Neuronal stem cell (in vitro differentiated cells): ENCODE measurements around the gene LRRC75A.
"Not testable (repeated sequence)": the region's sequence is repeated elsewhere in the genome, so short reads cannot be mapped to it uniquely, and the experiment has no call there.

Experiments
- DNase-seq: peaks from one replicate; pipeline ENCODE4 v3.0.0-alpha.2; 2013; ENCODE audit warnings: low spot score
- H2AFZ ChIP-seq: one replicate; pipeline ENCODE4 v1.6.1; 2013; ENCODE audit warnings: mild to moderate bottlenecking, low read length, inconsistent platforms
- H2AK5ac ChIP-seq: 2 replicates; pipeline ENCODE4 v1.6.1; 2013; ENCODE audit warnings: low read depth, mild to moderate bottlenecking, inconsistent platforms, low read length, moderate library complexity, mixed read lengths
- H2BK120ac ChIP-seq: 2 replicates; pipeline ENCODE4 v1.6.1; 2013; ENCODE audit warnings: low read depth, mild to moderate bottlenecking, inconsistent platforms, low read length, moderate library complexity, mixed read lengths
- H2BK12ac ChIP-seq: one replicate; pipeline ENCODE4 v1.6.1; 2013; ENCODE audit warnings: low read length, inconsistent platforms
- H2BK15ac ChIP-seq: 2 replicates; pipeline ENCODE4 v1.6.1; 2013; ENCODE audit warnings: mild to moderate bottlenecking, low read length, inconsistent platforms, mixed read lengths
- H2BK5ac ChIP-seq: one replicate; pipeline ENCODE4 v1.6.1; 2013; ENCODE audit warnings: inconsistent platforms, mild to moderate bottlenecking, low read length, moderate library complexity
- H3K14ac ChIP-seq: one replicate; pipeline ENCODE4 v1.6.1; 2013; ENCODE audit warnings: low read length, inconsistent platforms
- H3K18ac ChIP-seq: 2 replicates; pipeline ENCODE4 v1.6.1; 2013; ENCODE audit warnings: low read length, inconsistent platforms
- H3K23ac ChIP-seq: 2 replicates; pipeline ENCODE4 v1.6.1; 2013; ENCODE audit warnings: low read depth, mild to moderate bottlenecking, mixed read lengths, low read length, inconsistent platforms; ENCODE audit not compliant: poor library complexity
- H3K27ac ChIP-seq: replicated peaks from 3 replicates; pipeline ENCODE4 v1.5.1; 2013; ENCODE audit warnings: low read length, inconsistent platforms
- H3K27me3 ChIP-seq, 3 experiments: 2 replicates each; pipeline ENCODE4 v1.6.1; 2013; ENCODE audit warnings: low read length in 3 of 3, mild to moderate bottlenecking in 2 of 3, inconsistent platforms in 1 of 3, low read depth in 1 of 3, mixed read lengths in 1 of 3, moderate library complexity in 1 of 3; ENCODE audit not compliant: control insufficient read depth in 3 of 3, insufficient read depth in 3 of 3
- H3K36me3 ChIP-seq, 2 donors: replicated peaks in 1 of 2; 2 replicates each; pipeline ENCODE4 v1.6.1; 2013; ENCODE audit warnings: low read length in 2 of 2; ENCODE audit not compliant: control insufficient read depth in 2 of 2, insufficient read depth in 2 of 2
- H3K4ac ChIP-seq: 2 replicates; pipeline ENCODE4 v1.6.1; 2013; ENCODE audit warnings: inconsistent platforms, mild to moderate bottlenecking, low read length, moderate library complexity
- H3K4me1 ChIP-seq, 2 donors: 1 replicate in 1 of 2; 2 replicates in 1 of 2; pipeline ENCODE4 v1.6.1; 2013; ENCODE audit warnings: low read length in 2 of 2, low read depth in 1 of 2; ENCODE audit not compliant: control insufficient read depth in 2 of 2, insufficient read depth in 1 of 2
- H3K4me2 ChIP-seq: one replicate; pipeline ENCODE4 v1.6.1; 2013; ENCODE audit warnings: mild to moderate bottlenecking, low read length, inconsistent platforms; ENCODE audit not compliant: insufficient read depth, poor library complexity, severe bottlenecking
- H3K4me3 ChIP-seq, 2 donors: 2 replicates each; pipeline ENCODE4 v1.5.1; 2013; ENCODE audit warnings: low read length in 2 of 2, mild to moderate bottlenecking in 2 of 2, inconsistent platforms in 1 of 2, moderate library complexity in 1 of 2
- H3K79me1 ChIP-seq: one replicate; pipeline ENCODE4 v1.6.1; 2013; ENCODE audit warnings: low read depth, mild to moderate bottlenecking, inconsistent platforms, low read length, moderate library complexity
- H3K9ac ChIP-seq: one replicate; pipeline ENCODE4 v1.6.1; 2013; ENCODE audit warnings: mild to moderate bottlenecking, low read depth, low read length, inconsistent platforms; ENCODE audit not compliant: poor library complexity
- H3K9me3 ChIP-seq, 2 donors: replicated peaks in 1 of 2; 2 replicates each; pipeline versions ENCODE3 to v1.6.1; 2013; ENCODE audit warnings: low read length in 2 of 2, mild to moderate bottlenecking in 2 of 2, inconsistent platforms in 1 of 2, low read depth in 1 of 2, mixed read lengths in 1 of 2, moderate library complexity in 1 of 2; ENCODE audit not compliant: control insufficient read depth in 2 of 2, insufficient read depth in 1 of 2
- H4K8ac ChIP-seq: one replicate; pipeline ENCODE4 v1.6.1; 2013; ENCODE audit warnings: low read depth, mild to moderate bottlenecking, inconsistent platforms, low read length, moderate library complexity
- H4K91ac ChIP-seq: one replicate; pipeline ENCODE4 v1.6.1; 2013; ENCODE audit warnings: low read length, low read depth, mild to moderate bottlenecking, inconsistent platforms; ENCODE audit not compliant: poor library complexity
- WGBS, 2 donors: extraction: QIAGEN DNeasy Blood & Tissue Kit; methylation state at CpG; one replicate each; pipeline ENCODE4 v1.1.7; 2013; ENCODE audit warnings: missing lambda C conversion rate in 2 of 2, mixed read lengths in 1 of 2; ENCODE audit not compliant: insufficient read length in 2 of 2, insufficient replicate concordance in 1 of 2; ENCODE audit errors: extremely low coverage in 2 of 2; 5-methylcytosine and 5-hydroxymethylcytosine counted together

LRRC75A gene

DNA sequence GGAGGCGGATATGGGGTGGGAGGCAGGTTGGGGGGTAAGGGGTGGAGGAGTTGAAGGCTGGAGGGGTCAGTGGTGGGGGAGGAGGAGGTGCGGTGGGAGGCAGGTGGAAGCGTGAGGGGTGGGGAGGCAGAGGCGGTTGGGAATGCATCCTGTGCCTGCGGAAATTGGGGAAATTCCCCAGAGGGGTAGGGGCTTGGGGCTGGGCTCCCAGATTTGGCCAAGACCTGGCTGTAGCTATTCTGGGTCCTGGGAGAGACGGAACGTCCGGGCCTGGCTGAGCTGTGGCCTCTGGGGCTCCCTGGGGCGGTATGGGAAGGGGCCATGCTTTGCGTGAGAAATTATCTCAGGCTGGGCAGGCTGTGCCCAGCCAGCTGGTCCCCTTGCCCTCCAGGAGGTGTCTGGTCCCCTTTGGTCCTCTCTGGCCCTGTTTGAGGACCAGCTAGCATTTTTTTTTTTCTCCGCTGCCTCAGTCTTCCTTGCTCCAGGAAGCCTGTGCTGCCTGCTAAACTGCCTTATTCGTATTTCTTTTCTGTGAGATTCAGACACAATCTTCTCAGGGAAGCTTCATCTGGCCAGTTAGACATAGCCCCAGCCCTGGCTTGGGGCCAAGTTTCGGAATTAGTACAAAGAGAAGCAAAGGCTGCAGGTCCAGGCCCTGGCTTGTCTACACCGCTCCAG lies 83.9 kb downstream of the LRRC75A start:
- Histone ChIP-seq H3K36me3 (no peaks in the 10 kb centered on the region), H3K79me1 (no peaks in the 10 kb centered on the region), H3K9me3 (no peaks in the 10 kb centered on the region), H3K27ac (peak overlapping the region; percentile 65), H4K8ac (no peak overlapping the region), H2BK12ac (no peak overlapping the region), H3K4ac (no peak overlapping the region), H4K91ac (no peak overlapping the region), H3K4me3 (no peak overlapping the region), H3K4me1 (peaks cover 0 to 5% of the 10 kb centered on the region in 2 donors), H2BK15ac (peak overlapping the region; percentile 93), H2BK120ac (no peak overlapping the region), H2AK5ac (peak overlapping the region; percentile 74), H3K18ac (peak overlapping the region; percentile 20), H2BK5ac (no peak overlapping the region), H3K9ac (no peak overlapping the region), H2AFZ (peak overlapping the region; percentile 20), H3K23ac (no peak overlapping the region), H3K14ac (no peak overlapping the region), H3K27me3 (no peaks in the 10 kb centered on the region), H3K4me2 (peak overlapping the region; percentile 14)
- DNase-seq: no peak
- no CpG with 5 or more reads among the region's 14 CpGs for WGBS, 2 donors

DNA sequence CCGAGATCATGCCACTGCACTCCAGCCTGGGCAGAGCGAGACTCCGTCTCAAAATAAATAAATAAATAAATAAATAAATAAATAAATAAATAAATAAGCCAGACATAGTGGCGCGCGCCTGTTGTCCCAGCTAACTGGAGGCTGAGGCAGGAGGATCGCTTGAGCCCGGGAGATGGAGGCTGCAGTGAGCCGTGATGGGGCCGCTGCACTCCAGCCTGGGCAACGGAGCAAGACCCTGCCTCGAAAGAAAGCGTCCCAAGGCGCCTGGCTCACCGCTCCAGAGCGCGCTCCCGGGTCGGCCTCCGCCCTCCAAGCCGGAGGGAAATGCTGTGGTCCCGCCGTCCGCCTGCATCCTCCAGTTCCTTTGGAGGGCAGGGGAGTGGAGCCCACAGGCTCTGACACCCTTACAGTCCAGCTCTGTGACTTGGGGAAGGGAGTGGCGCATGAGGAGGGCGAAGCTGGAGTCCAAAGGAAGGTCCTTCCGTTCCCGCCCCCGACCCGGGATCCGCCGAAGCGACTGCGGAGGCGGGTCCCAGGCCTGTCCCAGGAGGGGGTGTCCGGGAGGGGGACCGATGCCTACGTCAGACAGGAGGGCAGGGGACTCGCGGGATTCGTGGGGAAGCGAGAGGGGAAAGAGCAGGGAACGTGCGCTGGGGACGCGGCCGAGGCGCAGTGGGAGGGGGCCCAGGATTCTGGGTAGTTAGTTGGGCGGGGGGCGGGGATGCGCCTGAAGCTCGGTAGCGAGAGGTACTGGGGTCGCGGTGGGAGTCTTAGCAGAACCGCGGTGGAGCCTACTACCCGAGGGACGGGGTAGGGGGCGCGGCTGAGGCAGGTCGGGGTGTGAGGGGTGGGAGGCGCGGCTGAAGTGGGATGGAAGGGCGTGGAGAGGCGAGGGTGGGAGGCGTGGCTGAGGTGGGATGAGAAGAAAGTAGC lies 85.0 kb downstream of the LRRC75A start:
- peak overlapping the region; percentile 94 for H2BK120ac ChIP-seq
- DNase-seq: peak; percentile 61
- H3K79me1 ChIP-seq: no peaks in the 10 kb centered on the region
- peak overlapping the region; percentile 86 for H3K9ac ChIP-seq
- no peak overlapping the region for H3K23ac ChIP-seq
- peak overlapping the region; percentile 91 for H3K4me2 ChIP-seq
- H3K4ac ChIP-seq: peak overlapping the region; percentile 76
- H2AK5ac ChIP-seq: no peak overlapping the region
- peak overlapping the region; percentile 100 for H2AFZ ChIP-seq
- H3K4me3 ChIP-seq: peak overlapping the region; percentile 45 to 83
- peak overlapping the region; percentile 74 for H3K27ac ChIP-seq
- H4K91ac ChIP-seq: no peak overlapping the region
- no peaks in the 10 kb centered on the region for H3K27me3 ChIP-seq
- peak overlapping the region; percentile 26 for H2BK5ac ChIP-seq
- WGBS, 2 donors: no CpG with 5 or more reads among the region's 67 CpGs
- H3K14ac ChIP-seq: no peak overlapping the region
- H3K9me3 ChIP-seq: no peaks in the 10 kb centered on the region
- peak overlapping the region; percentile 100 for H3K18ac ChIP-seq
- peak overlapping the region; percentile 62 for H2BK15ac ChIP-seq
- peaks cover 0 to 5% of the 10 kb centered on the region in 2 donors for H3K4me1 ChIP-seq
- peak overlapping the region; percentile 98 for H4K8ac ChIP-seq
- H2BK12ac ChIP-seq: peak overlapping the region; percentile 73
- H3K36me3 ChIP-seq: no peaks in the 10 kb centered on the region

DNA sequence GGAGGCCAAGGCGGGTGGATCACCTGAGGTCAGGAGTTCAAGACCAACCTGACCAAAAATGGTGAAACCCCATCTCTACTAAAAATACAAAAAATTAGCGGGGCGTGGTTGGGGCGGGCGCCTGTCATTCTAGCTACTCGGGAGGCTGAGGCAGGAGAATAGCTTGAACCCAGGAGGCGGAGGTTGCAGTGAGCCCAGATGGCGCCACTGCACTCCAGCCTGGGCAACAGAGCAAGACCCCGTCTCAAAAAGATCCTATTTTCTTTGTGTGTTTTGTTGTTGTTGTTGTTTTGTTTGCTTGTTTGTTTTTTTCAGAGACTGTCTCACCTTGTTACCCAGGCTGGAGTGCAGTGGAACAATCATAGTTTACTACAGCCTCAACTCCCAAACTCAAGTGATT lies 88.1 kb downstream of the LRRC75A start:
- not testable (repeated sequence) for H2BK120ac ChIP-seq, H3K27me3 ChIP-seq, H2AK5ac ChIP-seq, H3K4me3 ChIP-seq, DNase-seq, H3K36me3 ChIP-seq, H4K91ac ChIP-seq, H2BK15ac ChIP-seq, H4K8ac ChIP-seq, H3K4ac ChIP-seq, H3K23ac ChIP-seq, H2BK12ac ChIP-seq, H3K18ac ChIP-seq, H3K14ac ChIP-seq, H3K27ac ChIP-seq, H3K4me1 ChIP-seq, H3K9me3 ChIP-seq, H3K9ac ChIP-seq, H3K4me2 ChIP-seq, H2BK5ac ChIP-seq, H2AFZ ChIP-seq, H3K79me1 ChIP-seq
- no CpG with 5 or more reads among the region's 9 CpGs for WGBS, 2 donors
